D721Med (cell line): ENCODE results near the gene ACTRT2.

Experiments
- DNase-seq: peaks from one replicate; pipeline ENCODE4 v3.0.0; 2011; ENCODE audit warnings: low spot score; ENCODE audit not compliant: insufficient read length
- FAIRE-seq: peaks from 2 replicates; lab custom pipeline; 2011; peaks lifted over from hg19 to GRCh38; lab: Jason Lieb, UNC
- CTCF ChIP-seq: IDR thresholded peaks from 2 replicates; pipeline ENCODE4 v1.5.1; 2012; ENCODE audit warnings: mild to moderate bottlenecking, control low read depth; ENCODE audit not compliant: insufficient read depth; ENCODE audit errors: missing control alignments

Gene ACTRT2

GRCh38 chr1:3034728-3035562, 13.7 kb downstream of the ACTRT2 start:
- TF ChIP-seq CTCF = no peak
- FAIRE-seq (no peak), DNase-seq (no peak)

GRCh38 chr1:3035563-3036446, 14.5 kb downstream of the ACTRT2 start:
- TF ChIP-seq CTCF = no peak
- FAIRE-seq (no peak), DNase-seq (no peak)

- no peak for TF ChIP-seq CTCF
- no peak for FAIRE-seq
These were observed 15.4 kb downstream of the ACTRT2 start for GRCh38 chr1:3036447-3037280.

DNA sequence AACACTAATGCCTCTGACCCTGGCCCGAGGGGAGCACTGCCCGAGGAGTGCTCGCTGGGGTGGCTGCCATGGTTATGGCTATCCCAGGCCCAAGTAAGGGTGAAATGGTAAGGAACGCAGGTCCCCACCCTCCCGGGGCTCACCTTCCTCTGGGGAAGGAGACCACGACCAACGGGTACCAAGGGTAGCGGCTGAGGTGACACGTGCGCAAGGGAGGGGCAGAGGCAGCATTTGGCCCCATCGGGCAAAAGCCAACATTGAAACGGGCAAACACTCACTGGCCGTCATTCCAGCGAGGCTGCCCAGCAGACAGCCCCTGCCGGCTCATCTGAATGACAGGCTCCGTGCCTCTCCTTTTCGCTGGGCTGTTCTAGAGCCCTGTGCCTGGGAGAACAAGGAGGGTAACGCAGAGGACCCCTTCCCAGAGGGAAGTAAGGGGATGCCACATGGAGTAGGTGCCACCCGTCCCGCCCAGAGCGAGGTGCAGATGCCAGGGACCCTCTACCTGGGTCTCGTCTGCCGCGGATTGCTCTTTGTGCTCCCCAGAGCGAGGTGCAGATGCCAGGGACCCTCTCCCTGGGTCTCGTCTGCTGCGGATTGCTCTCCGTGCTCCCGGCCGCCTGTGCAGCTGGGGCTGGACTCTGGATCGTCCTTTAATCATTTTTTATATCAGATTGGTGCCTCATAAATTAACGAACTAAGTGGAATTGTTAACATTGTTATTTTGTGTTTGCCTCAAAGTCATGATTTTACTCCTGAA, 16.2 kb downstream of the ACTRT2 start:
- FAIRE-seq (no peak), DNase-seq (no peak)
- no peak for TF ChIP-seq CTCF

More at GRCh38 chr1:3036447-3037280, 15.4 kb downstream of the ACTRT2 start:
- DNase-seq = no peak

- DNase-seq = no peak
- no peak for FAIRE-seq
- TF ChIP-seq CTCF = no peak
These were observed 16.9 kb downstream of the ACTRT2 start for GRCh38 chr1:3038113-3038551.

DNA sequence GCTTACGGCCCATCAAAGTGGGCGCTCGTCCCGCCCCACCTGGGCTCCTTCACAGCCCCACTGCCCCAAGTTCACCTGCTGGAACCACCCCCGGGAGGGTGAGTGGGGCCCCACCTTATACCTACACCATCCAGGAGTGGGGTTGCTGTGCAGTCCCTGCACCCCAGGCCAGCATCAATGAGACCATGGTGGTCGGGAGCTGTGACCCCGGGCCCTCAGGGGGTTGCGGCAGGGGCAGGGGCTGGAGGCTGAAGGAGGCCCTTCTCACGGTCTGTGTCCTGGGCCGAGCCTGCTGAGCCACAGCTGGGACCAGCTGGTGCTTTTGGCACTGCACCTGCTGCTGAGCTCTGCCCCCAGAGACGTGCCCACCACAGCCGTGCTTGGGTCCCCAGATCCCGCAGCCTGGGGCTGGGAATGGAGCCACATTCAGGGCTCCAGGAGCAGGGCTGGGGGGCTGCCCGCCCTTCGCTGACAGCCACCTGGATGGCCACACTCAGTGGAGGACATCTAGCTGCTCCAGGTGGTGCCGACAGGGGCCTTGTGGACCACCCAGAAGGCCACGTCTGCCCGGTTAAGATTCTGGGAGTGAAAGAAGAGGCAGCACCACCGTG, 17.4 kb downstream of the ACTRT2 start:
- no peak for DNase-seq
- FAIRE-seq = no peak
- no peak for TF ChIP-seq CTCF
